Upper lobe of right lung (tissue), 1 donor: ENCODE measurements around the gene SS18L1. TPM values are rescaled to one million over a fixed set of nuclear protein-coding genes. Genes with fewer than 3 reads are reported as not detected.

Source experiments
- ATAC-seq: fragments of 200-7000 bp; cut with Tn5 transposase; one replicate; pipeline ENCODE4 v1.9.1; 2020; ENCODE audit warnings: mild to moderate bottlenecking, moderate library complexity
- DNase-seq: peaks from one replicate; pipeline ENCODE4 v3.0.0-alpha.2; 2020
- H3K27ac ChIP-seq: fragments of 200-600 bp; one replicate; pipeline ENCODE4 v1.8.0; 2022
- H3K27me3 ChIP-seq: fragments of 200-600 bp; one replicate; pipeline ENCODE4 v1.8.0; 2022; ENCODE audit warnings: mild to moderate bottlenecking
- H3K36me3 ChIP-seq: fragments of 200-600 bp; one replicate; pipeline ENCODE4 v1.8.0; 2022
- H3K4me1 ChIP-seq: fragments of 200-600 bp; one replicate; pipeline ENCODE4 v1.8.0; 2022
- H3K4me3 ChIP-seq: fragments of 200-600 bp; one replicate; pipeline ENCODE4 v1.8.0; 2022; ENCODE audit warnings: mild to moderate bottlenecking
- H3K9me3 ChIP-seq: fragments of 200-600 bp; one replicate; pipeline ENCODE4 v1.8.0; 2022
- CTCF ChIP-seq: fragments of 200-600 bp; IDR thresholded peaks from one replicate; pipeline ENCODE4 v1.8.0; 2022; ENCODE audit warnings: antibody characterized with exemption
- intact Hi-C: fragments of 100-400 bp; cut with DNase I; formaldehyde crosslinking; loops from one replicate; pipeline ENCODE4 v1.11.0; 2022
- total RNA-seq: library from RNA; stranded (reverse); fragmentation: NEBNext Ultra II Directional; extraction: Animal tissue kit (Norgen Biotek cat#: 25700); gene quantifications from one replicate; pipeline ENCODE4 v1.2.1, GENCODE V29; 2021
- donor health status: DM: no; HTN: yes; CAD: no; lungs with severe emphysema.

Gene SS18L1
- total RNA-seq, 1 donor from 2014 or later = 12.6 TPM

GRCh38 chr20:62160876-62161275 is 17.3 kb downstream of the SS18L1 start:
- Histone ChIP-seq H3K27ac (no peak overlapping the region), H3K9me3 (no peaks in the 10 kb centered on the region), H3K4me1 (peaks cover 9% of the 10 kb centered on the region), H3K4me3 (no peak overlapping the region), H3K36me3 (peaks cover 54% of the 10 kb centered on the region), H3K27me3 (no peaks in the 10 kb centered on the region)
- intact Hi-C loops = no loop called here
- DNase-seq = no peak
- no peak for ATAC-seq
- TF ChIP-seq CTCF = no peak

- intact Hi-C loops = no loop called here
- no peak for TF ChIP-seq CTCF
- Histone ChIP-seq H3K27ac (no peak overlapping the region), H3K27me3 (no peaks in the 10 kb centered on the region), H3K9me3 (no peaks in the 10 kb centered on the region), H3K36me3 (peaks cover 58% of the 10 kb centered on the region), H3K4me1 (peaks cover 9% of the 10 kb centered on the region), H3K4me3 (no peak overlapping the region)
- no peak for DNase-seq
- no peak for ATAC-seq
Observed at GRCh38 chr20:62161347-62161746, 17.8 kb downstream of the SS18L1 start.

GRCh38 chr20:62162765-62163484 is 19.4 kb downstream of the SS18L1 start:
- no peak overlapping the region for H3K27ac ChIP-seq
- no peaks in the 10 kb centered on the region for H3K9me3 ChIP-seq
- no peak for TF ChIP-seq CTCF
- intact Hi-C loops = no loop called here
- H3K27me3 ChIP-seq = no peaks in the 10 kb centered on the region
- ATAC-seq (no peak), DNase-seq (no peak)
- no peaks in the 10 kb centered on the region for H3K4me1 ChIP-seq
- peaks cover 62% of the 10 kb centered on the region for H3K36me3 ChIP-seq
- no peak overlapping the region for H3K4me3 ChIP-seq

- DNase-seq (no peak), ATAC-seq (no peak)
- H3K27ac ChIP-seq = no peak overlapping the region
- H3K4me3 ChIP-seq = no peak overlapping the region
- no peaks in the 10 kb centered on the region for H3K4me1 ChIP-seq
- no peaks in the 10 kb centered on the region for H3K9me3 ChIP-seq
- H3K27me3 ChIP-seq = no peaks in the 10 kb centered on the region
- H3K36me3 ChIP-seq = peaks cover 64% of the 10 kb centered on the region
- no peak for TF ChIP-seq CTCF
- intact Hi-C loops = no loop called here
Observed at GRCh38 chr20:62163485-62163865, 19.9 kb downstream of the SS18L1 start.

GRCh38 chr20:62163986-62164762 is 20.6 kb downstream of the SS18L1 start:
- H3K27me3 ChIP-seq = no peaks in the 10 kb centered on the region
- H3K4me3 ChIP-seq = no peak overlapping the region
- intact Hi-C loops = no loop called here
- ATAC-seq (no peak), DNase-seq (no peak)
- no peak for TF ChIP-seq CTCF
- no peaks in the 10 kb centered on the region for H3K9me3 ChIP-seq
- no peaks in the 10 kb centered on the region for H3K4me1 ChIP-seq
- no peak overlapping the region for H3K27ac ChIP-seq
- H3K36me3 ChIP-seq = peaks cover 64% of the 10 kb centered on the region
